Neuronal stem cell (in vitro differentiated cells): ENCODE data around the gene NSUN2.
A peak's percentile ranks its signal among the peaks of the same experiment; 100 is the strongest.

Experiments
- DNase-seq: peaks from one replicate; pipeline ENCODE4 v3.0.0-alpha.2; 2013; ENCODE audit warnings: low spot score
- H2AFZ ChIP-seq: one replicate; pipeline ENCODE4 v1.6.1; 2013; ENCODE audit warnings: mild to moderate bottlenecking, low read length, inconsistent platforms
- H2AK5ac ChIP-seq: 2 replicates; pipeline ENCODE4 v1.6.1; 2013; ENCODE audit warnings: low read depth, mild to moderate bottlenecking, inconsistent platforms, low read length, moderate library complexity, mixed read lengths
- H2BK120ac ChIP-seq: 2 replicates; pipeline ENCODE4 v1.6.1; 2013; ENCODE audit warnings: low read depth, mild to moderate bottlenecking, inconsistent platforms, low read length, moderate library complexity, mixed read lengths
- H2BK12ac ChIP-seq: one replicate; pipeline ENCODE4 v1.6.1; 2013; ENCODE audit warnings: low read length, inconsistent platforms
- H2BK15ac ChIP-seq: 2 replicates; pipeline ENCODE4 v1.6.1; 2013; ENCODE audit warnings: mild to moderate bottlenecking, low read length, inconsistent platforms, mixed read lengths
- H2BK5ac ChIP-seq: one replicate; pipeline ENCODE4 v1.6.1; 2013; ENCODE audit warnings: inconsistent platforms, mild to moderate bottlenecking, low read length, moderate library complexity
- H3K14ac ChIP-seq: one replicate; pipeline ENCODE4 v1.6.1; 2013; ENCODE audit warnings: low read length, inconsistent platforms
- H3K18ac ChIP-seq: 2 replicates; pipeline ENCODE4 v1.6.1; 2013; ENCODE audit warnings: low read length, inconsistent platforms
- H3K23ac ChIP-seq: 2 replicates; pipeline ENCODE4 v1.6.1; 2013; ENCODE audit warnings: low read depth, mild to moderate bottlenecking, mixed read lengths, low read length, inconsistent platforms; ENCODE audit not compliant: poor library complexity
- H3K27ac ChIP-seq: replicated peaks from 3 replicates; pipeline ENCODE4 v1.5.1; 2013; ENCODE audit warnings: low read length, inconsistent platforms
- H3K27me3 ChIP-seq, 3 experiments: 2 replicates each; pipeline ENCODE4 v1.6.1; 2013; ENCODE audit warnings: low read length in 3 of 3, mild to moderate bottlenecking in 2 of 3, inconsistent platforms in 1 of 3, low read depth in 1 of 3, mixed read lengths in 1 of 3, moderate library complexity in 1 of 3; ENCODE audit not compliant: control insufficient read depth in 3 of 3, insufficient read depth in 3 of 3
- H3K36me3 ChIP-seq, 2 donors: replicated peaks in 1 of 2; 2 replicates each; pipeline ENCODE4 v1.6.1; 2013; ENCODE audit warnings: low read length in 2 of 2; ENCODE audit not compliant: control insufficient read depth in 2 of 2, insufficient read depth in 2 of 2
- H3K4ac ChIP-seq: 2 replicates; pipeline ENCODE4 v1.6.1; 2013; ENCODE audit warnings: inconsistent platforms, mild to moderate bottlenecking, low read length, moderate library complexity
- H3K4me1 ChIP-seq, 2 donors: 1 replicate in 1 of 2; 2 replicates in 1 of 2; pipeline ENCODE4 v1.6.1; 2013; ENCODE audit warnings: low read length in 2 of 2, low read depth in 1 of 2; ENCODE audit not compliant: control insufficient read depth in 2 of 2, insufficient read depth in 1 of 2
- H3K4me2 ChIP-seq: one replicate; pipeline ENCODE4 v1.6.1; 2013; ENCODE audit warnings: mild to moderate bottlenecking, low read length, inconsistent platforms; ENCODE audit not compliant: insufficient read depth, poor library complexity, severe bottlenecking
- H3K4me3 ChIP-seq, 2 donors: 2 replicates each; pipeline ENCODE4 v1.5.1; 2013; ENCODE audit warnings: low read length in 2 of 2, mild to moderate bottlenecking in 2 of 2, inconsistent platforms in 1 of 2, moderate library complexity in 1 of 2
- H3K79me1 ChIP-seq: one replicate; pipeline ENCODE4 v1.6.1; 2013; ENCODE audit warnings: low read depth, mild to moderate bottlenecking, inconsistent platforms, low read length, moderate library complexity
- H3K9ac ChIP-seq: one replicate; pipeline ENCODE4 v1.6.1; 2013; ENCODE audit warnings: mild to moderate bottlenecking, low read depth, low read length, inconsistent platforms; ENCODE audit not compliant: poor library complexity
- H3K9me3 ChIP-seq, 2 donors: replicated peaks in 1 of 2; 2 replicates each; pipeline versions ENCODE3 to v1.6.1; 2013; ENCODE audit warnings: low read length in 2 of 2, mild to moderate bottlenecking in 2 of 2, inconsistent platforms in 1 of 2, low read depth in 1 of 2, mixed read lengths in 1 of 2, moderate library complexity in 1 of 2; ENCODE audit not compliant: control insufficient read depth in 2 of 2, insufficient read depth in 1 of 2
- H4K8ac ChIP-seq: one replicate; pipeline ENCODE4 v1.6.1; 2013; ENCODE audit warnings: low read depth, mild to moderate bottlenecking, inconsistent platforms, low read length, moderate library complexity
- H4K91ac ChIP-seq: one replicate; pipeline ENCODE4 v1.6.1; 2013; ENCODE audit warnings: low read length, low read depth, mild to moderate bottlenecking, inconsistent platforms; ENCODE audit not compliant: poor library complexity
- WGBS, 2 donors: extraction: QIAGEN DNeasy Blood & Tissue Kit; methylation state at CpG; one replicate each; pipeline ENCODE4 v1.1.7; 2013; ENCODE audit warnings: missing lambda C conversion rate in 2 of 2, mixed read lengths in 1 of 2; ENCODE audit not compliant: insufficient read length in 2 of 2, insufficient replicate concordance in 1 of 2; ENCODE audit errors: extremely low coverage in 2 of 2; 5-methylcytosine and 5-hydroxymethylcytosine counted together

The NSUN2 gene

GRCh38 chr5:6557807-6558575 lies 74.9 kb downstream of the NSUN2 start:
- Histone ChIP-seq H3K9ac (no peak overlapping the region), H4K91ac (no peak overlapping the region), H3K27me3 (no peaks in the 10 kb centered on the region), H2AK5ac (no peak overlapping the region), H4K8ac (no peak overlapping the region), H2AFZ (no peak overlapping the region), H3K18ac (no peak overlapping the region), H2BK120ac (no peak overlapping the region), H2BK15ac (no peak overlapping the region), H3K23ac (no peak overlapping the region), H3K36me3 (no peaks in the 10 kb centered on the region), H2BK5ac (no peak overlapping the region), H3K27ac (no peak overlapping the region), H3K4me2 (no peak overlapping the region), H3K9me3 (peaks cover 4 to 15% of the 10 kb centered on the region in 2 donors), H3K4me1 (no peaks in the 10 kb centered on the region), H3K4ac (no peak overlapping the region), H3K79me1 (no peaks in the 10 kb centered on the region), H3K14ac (no peak overlapping the region), H3K4me3 (no peak overlapping the region), H2BK12ac (no peak overlapping the region)
- DNase-seq: no peak
- WGBS, 2 donors: no CpG with 5 or more reads among the region's 6 CpGs

- Histone ChIP-seq H2BK5ac (no peak overlapping the region), H2BK12ac (no peak overlapping the region), H2BK15ac (no peak overlapping the region), H3K18ac (no peak overlapping the region), H3K4ac (no peak overlapping the region), H3K4me1 (no peaks in the 10 kb centered on the region), H4K91ac (no peak overlapping the region), H3K14ac (no peak overlapping the region), H2AK5ac (no peak overlapping the region), H3K36me3 (no peaks in the 10 kb centered on the region), H4K8ac (no peak overlapping the region), H3K9ac (no peak overlapping the region), H3K79me1 (no peaks in the 10 kb centered on the region), H3K27ac (no peak overlapping the region), H3K27me3 (no peaks in the 10 kb centered on the region), H3K23ac (no peak overlapping the region), H3K4me2 (no peak overlapping the region), H2BK120ac (no peak overlapping the region), H3K4me3 (peak overlapping the region in 1 of 2 donors; percentile 27), H2AFZ (no peak overlapping the region), H3K9me3 (peaks cover 4 to 15% of the 10 kb centered on the region in 2 donors)
- WGBS, 2 donors: no CpG with 5 or more reads among the region's 1 CpG
- no peak for DNase-seq
These were observed 76.1 kb downstream of the NSUN2 start for GRCh38 chr5:6556802-6557102.

- Histone ChIP-seq H3K4me2 (no peak overlapping the region), H2BK120ac (no peak overlapping the region), H3K4me3 (peak overlapping the region in 1 of 2 donors; percentile 27), H4K91ac (no peak overlapping the region), H3K23ac (no peak overlapping the region), H4K8ac (no peak overlapping the region), H3K4me1 (no peaks in the 10 kb centered on the region), H3K27ac (no peak overlapping the region), H2AK5ac (no peak overlapping the region), H3K36me3 (no peaks in the 10 kb centered on the region), H2BK15ac (no peak overlapping the region), H3K9ac (no peak overlapping the region), H2BK5ac (no peak overlapping the region), H3K4ac (no peak overlapping the region), H2BK12ac (no peak overlapping the region), H3K27me3 (no peaks in the 10 kb centered on the region), H3K14ac (peak overlapping the region; percentile 89), H3K9me3 (peaks cover 4 to 15% of the 10 kb centered on the region in 2 donors), H3K79me1 (no peaks in the 10 kb centered on the region), H2AFZ (no peak overlapping the region), H3K18ac (peak overlapping the region; percentile 13)
- WGBS, 2 donors: no CpG with 5 or more reads among the region's 8 CpGs
- DNase-seq: no peak
These were observed 76.6 kb downstream of the NSUN2 start for GRCh38 chr5:6556089-6556801.

- H2BK5ac ChIP-seq: no peak overlapping the region
- no CpG with 5 or more reads among the region's 4 CpGs for WGBS, 2 donors
- no peaks in the 10 kb centered on the region for H3K79me1 ChIP-seq
- H4K91ac ChIP-seq: no peak overlapping the region
- no peaks in the 10 kb centered on the region for H3K27me3 ChIP-seq
- H3K23ac ChIP-seq: no peak overlapping the region
- H3K36me3 ChIP-seq: no peaks in the 10 kb centered on the region
- peaks cover 4 to 15% of the 10 kb centered on the region in 2 donors for H3K9me3 ChIP-seq
- no peak overlapping the region for H2BK15ac ChIP-seq
- no peak overlapping the region for H3K4me3 ChIP-seq
- no peak overlapping the region for H3K27ac ChIP-seq
- no peak overlapping the region for H4K8ac ChIP-seq
- H3K9ac ChIP-seq: no peak overlapping the region
- no peak for DNase-seq
- no peak overlapping the region for H3K4ac ChIP-seq
- no peak overlapping the region for H3K4me2 ChIP-seq
- no peak overlapping the region for H2AK5ac ChIP-seq
- no peak overlapping the region for H2BK12ac ChIP-seq
- no peak overlapping the region for H2AFZ ChIP-seq
- H2BK120ac ChIP-seq: no peak overlapping the region
- no peak overlapping the region for H3K18ac ChIP-seq
- no peak overlapping the region for H3K14ac ChIP-seq
- no peaks in the 10 kb centered on the region for H3K4me1 ChIP-seq
These were observed 78.0 kb downstream of the NSUN2 start for GRCh38 chr5:6554812-6555211.
